Right lung (tissue), 10 donors: ENCODE results near the gene LUZP2. TPM values are rescaled to one million over a fixed set of nuclear protein-coding genes. Genes with fewer than 3 reads are reported as not detected.

Experiments
- DNase-seq, 2 donors: peaks; one replicate each; pipeline ENCODE4 v3.0.0-alpha.2; 2013
- long read RNA-seq, 8 donors: transcript quantifications; one replicate each; lab custom pipeline, GENCODE V29; 2026
- polyA plus RNA-seq, 5 donors: library from polyadenylated mRNA; unstranded; fragments of 120-200 nt; gene quantifications; one replicate each; pipeline versions ENCODE4 v1.2.1 to v1.2.3, GENCODE V29; 2013; ENCODE audit warnings: inconsistent platforms in 1 of 5, low replicate concordance in 1 of 5; ENCODE audit not compliant: insufficient read length in 5 of 5, insufficient read depth in 1 of 5

The LUZP2 gene
- 1 to 10 TPM; 2.9 to 10.0 (median 4.1) TPM for polyA plus RNA-seq
- long read RNA-seq, donor 1, full-length matches to known transcripts, result 1 of 1 reads
- long read RNA-seq, donor 1, partial matches to known transcripts, result 0 of 1 reads
- long read RNA-seq, donor 1, other reads (novel, unspliced or antisense), result 0 of 1 reads
- long read RNA-seq, donor 2, full-length matches to known transcripts, result 2 of 2 reads
- long read RNA-seq, donor 2, partial matches to known transcripts, result 0 of 2 reads
- long read RNA-seq, donor 2, other reads (novel, unspliced or antisense), result 0 of 2 reads
- long read RNA-seq, donor 3, full-length matches to known transcripts, result 2 of 2 reads
- long read RNA-seq, donor 3, partial matches to known transcripts, result 0 of 2 reads
- long read RNA-seq, donor 3, other reads (novel, unspliced or antisense), result 0 of 2 reads
- long read RNA-seq, donor 4, result 0 reads
- long read RNA-seq, donor 5, full-length matches to known transcripts, result 2 of 11 reads
- long read RNA-seq, donor 5, partial matches to known transcripts, result 9 of 11 reads
- long read RNA-seq, donor 5, other reads (novel, unspliced or antisense), result 0 of 11 reads
- long read RNA-seq, donor 6, full-length matches to known transcripts, result 1 of 1 reads
- long read RNA-seq, donor 6, partial matches to known transcripts, result 0 of 1 reads
- long read RNA-seq, donor 6, other reads (novel, unspliced or antisense), result 0 of 1 reads
- long read RNA-seq, donor 7, partial matches to known transcripts, result 12 of 12 reads
- long read RNA-seq, donor 7, other reads (novel, unspliced or antisense), result 0 of 12 reads
- long read RNA-seq, donor 8, result 0 reads

GRCh38 chr11:24496736-24497725 is at the start of gene LUZP2:
Gene LUZP2 (plus strand): TSS chr11:24497053.
- DNase-seq, result peak; percentile 56 to 71

- no peak for DNase-seq
Measured at GRCh38 chr11:24453129-24453718, 43.6 kb upstream of the LUZP2 start.

GRCh38 chr11:24457985-24458384 is 38.9 kb upstream of the LUZP2 start:
- DNase-seq, result no peak

- DNase-seq, result no peak
Measured at GRCh38 chr11:24470431-24470830, 26.4 kb upstream of the LUZP2 start.

- DNase-seq, result no peak
Measured at GRCh38 chr11:24471084-24471483, 25.8 kb upstream of the LUZP2 start.

GRCh38 chr11:24478718-24479117 is 18.1 kb upstream of the LUZP2 start:
- no peak for DNase-seq

GRCh38 chr11:24489477-24489876 is 7.4 kb upstream of the LUZP2 start:
- DNase-seq, result no peak

GRCh38 chr11:24496386-24496735 is 492 bp upstream of the LUZP2 start:
- DNase-seq, result no peak

GRCh38 chr11:24497831-24498230 is 978 bp downstream of the LUZP2 start:
- no peak for DNase-seq

- no peak for DNase-seq
Measured at GRCh38 chr11:24502425-24502824, 5.6 kb downstream of the LUZP2 start.

- DNase-seq, result no peak
Measured at GRCh38 chr11:24509114-24509513, 12.3 kb downstream of the LUZP2 start.

- no peak for DNase-seq
Measured at GRCh38 chr11:24511511-24511910, 14.7 kb downstream of the LUZP2 start.

GRCh38 chr11:24513479-24514218 is 16.8 kb downstream of the LUZP2 start:
- no peak for DNase-seq

- DNase-seq, result no peak
Measured at GRCh38 chr11:24514219-24514594, 17.4 kb downstream of the LUZP2 start.

- no peak for DNase-seq
Measured at GRCh38 chr11:24515632-24516031, 18.8 kb downstream of the LUZP2 start.

- DNase-seq, result no peak
Measured at GRCh38 chr11:24516638-24517037, 19.8 kb downstream of the LUZP2 start.

- DNase-seq, result no peak
Measured at GRCh38 chr11:24521601-24522000, 24.7 kb downstream of the LUZP2 start.

GRCh38 chr11:24524156-24524555 is 27.3 kb downstream of the LUZP2 start:
- DNase-seq, result no peak

GRCh38 chr11:24531528-24531927 is 34.7 kb downstream of the LUZP2 start:
- no peak for DNase-seq

- DNase-seq, result peak; percentile 55 to 58
Measured at GRCh38 chr11:24543771-24544170, 46.9 kb downstream of the LUZP2 start.

GRCh38 chr11:24556693-24557092 is 59.8 kb downstream of the LUZP2 start:
- DNase-seq, result no peak
